ENCODE measurements around the gene FAM3A. TPM values are rescaled to one million over a fixed set of nuclear protein-coding genes. Genes with fewer than 3 reads are reported as not detected.

The FAM3A gene
- total RNA-seq, 1 experiment from 2014 or later, result 25.0 TPM

DNA sequence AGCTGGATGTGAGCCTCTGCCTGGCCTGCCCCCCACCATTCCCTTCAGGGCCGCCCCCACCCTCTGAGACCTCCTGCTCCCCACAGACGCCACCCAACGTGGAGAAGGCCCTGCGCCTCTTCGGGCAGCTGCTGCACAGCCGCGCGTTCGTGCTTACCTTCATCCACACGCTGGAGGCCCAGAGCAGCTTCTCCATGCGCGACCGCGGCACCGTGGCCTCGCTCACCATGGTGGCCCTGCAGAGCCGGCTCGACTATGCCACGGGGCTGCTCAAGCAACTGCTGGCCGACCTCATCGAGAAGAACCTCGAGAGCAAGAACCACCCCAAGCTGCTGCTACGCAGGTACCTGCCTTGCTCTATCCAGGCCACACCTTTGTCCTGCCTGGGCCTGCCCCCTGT, 47.8 kb downstream of the FAM3A start (continued):
- TF ChIP-seq SOX15 (CRISPR knock-in tag; IDR thresholded peaks at IDR 0.05) (no peak), TCF7 (CRISPR knock-in tag; IDR thresholded peaks at IDR 0.05; ENCODE audit: low read depth) (no peak), ATF1 (CRISPR knock-in tag; IDR thresholded peaks at IDR 0.05) (no peak)
- TF ChIP-seq, protein P1, sequence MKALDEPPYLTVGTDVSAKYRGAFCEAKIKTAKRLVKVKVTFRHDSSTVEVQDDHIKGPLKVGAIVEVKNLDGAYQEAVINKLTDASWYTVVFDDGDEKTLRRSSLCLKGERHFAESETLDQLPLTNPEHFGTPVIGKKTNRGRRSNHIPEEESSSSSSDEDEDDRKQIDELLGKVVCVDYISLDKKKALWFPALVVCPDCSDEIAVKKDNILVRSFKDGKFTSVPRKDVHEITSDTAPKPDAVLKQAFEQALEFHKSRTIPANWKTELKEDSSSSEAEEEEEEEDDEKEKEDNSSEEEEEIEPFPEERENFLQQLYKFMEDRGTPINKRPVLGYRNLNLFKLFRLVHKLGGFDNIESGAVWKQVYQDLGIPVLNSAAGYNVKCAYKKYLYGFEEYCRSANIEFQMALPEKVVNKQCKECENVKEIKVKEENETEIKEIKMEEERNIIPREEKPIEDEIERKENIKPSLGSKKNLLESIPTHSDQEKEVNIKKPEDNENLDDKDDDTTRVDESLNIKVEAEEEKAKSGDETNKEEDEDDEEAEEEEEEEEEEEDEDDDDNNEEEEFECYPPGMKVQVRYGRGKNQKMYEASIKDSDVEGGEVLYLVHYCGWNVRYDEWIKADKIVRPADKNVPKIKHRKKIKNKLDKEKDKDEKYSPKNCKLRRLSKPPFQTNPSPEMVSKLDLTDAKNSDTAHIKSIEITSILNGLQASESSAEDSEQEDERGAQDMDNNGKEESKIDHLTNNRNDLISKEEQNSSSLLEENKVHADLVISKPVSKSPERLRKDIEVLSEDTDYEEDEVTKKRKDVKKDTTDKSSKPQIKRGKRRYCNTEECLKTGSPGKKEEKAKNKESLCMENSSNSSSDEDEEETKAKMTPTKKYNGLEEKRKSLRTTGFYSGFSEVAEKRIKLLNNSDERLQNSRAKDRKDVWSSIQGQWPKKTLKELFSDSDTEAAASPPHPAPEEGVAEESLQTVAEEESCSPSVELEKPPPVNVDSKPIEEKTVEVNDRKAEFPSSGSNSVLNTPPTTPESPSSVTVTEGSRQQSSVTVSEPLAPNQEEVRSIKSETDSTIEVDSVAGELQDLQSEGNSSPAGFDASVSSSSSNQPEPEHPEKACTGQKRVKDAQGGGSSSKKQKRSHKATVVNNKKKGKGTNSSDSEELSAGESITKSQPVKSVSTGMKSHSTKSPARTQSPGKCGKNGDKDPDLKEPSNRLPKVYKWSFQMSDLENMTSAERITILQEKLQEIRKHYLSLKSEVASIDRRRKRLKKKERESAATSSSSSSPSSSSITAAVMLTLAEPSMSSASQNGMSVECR (CRISPR knock-in tag; IDR thresholded peaks at IDR 0.05; ENCODE audit: borderline replicate concordance), result no peak

DNA sequence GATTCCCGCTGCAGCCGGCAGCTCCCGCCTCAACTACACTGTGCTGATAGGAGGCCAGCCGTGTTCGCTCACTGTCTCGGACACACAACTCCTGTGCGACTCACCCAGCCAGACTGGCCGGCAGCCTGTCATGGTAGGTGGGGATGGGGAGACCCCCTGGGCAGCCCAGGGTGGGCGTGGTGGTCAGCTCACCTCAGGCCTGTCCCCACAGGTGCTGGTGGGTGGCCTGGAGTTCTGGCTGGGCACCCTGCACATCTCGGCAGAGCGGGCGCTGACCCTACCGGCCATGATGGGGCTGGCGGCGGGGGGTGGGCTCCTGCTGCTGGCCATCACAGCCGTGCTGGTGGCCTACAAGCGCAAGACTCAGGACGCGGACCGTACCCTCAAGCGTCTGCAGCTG, 48.5 kb downstream of the FAM3A start:
- no peak overlapping the region for H3K27ac Mint-ChIP-seq
- POLR2A ChIA-PET, result no interaction called here
- no peak for ATAC-seq
- CTCF ChIA-PET, result no interaction called here
- H3K36me3 Mint-ChIP-seq, result 0 out of 2 replicates have a peak, but pooled peaks cover 2% of the 10 kb centered on the region
- no peak overlapping the region for H3K4me3 Mint-ChIP-seq
- no peaks in the 10 kb centered on the region for H3K9me3 Mint-ChIP-seq
- TF ChIP-seq ZNF423 (CRISPR knock-in tag; IDR thresholded peaks at IDR 0.05), result no peak
- no peak for TF ChIP-seq CBFB (CRISPR knock-in tag; IDR thresholded peaks at IDR 0.05; ENCODE audit: low read depth)
- no peak for TF ChIP-seq SMAD3 (CRISPR knock-in tag; IDR thresholded peaks at IDR 0.05; ENCODE audit: borderline replicate concordance)
- no peak for TF ChIP-seq IRF2 (CRISPR knock-in tag; IDR thresholded peaks at IDR 0.05; ENCODE audit: borderline replicate concordance, low read depth)
- H3K4me1 Mint-ChIP-seq, result no peaks in the 10 kb centered on the region
- H3K27me3 Mint-ChIP-seq (ENCODE audit: low read depth), result no peaks in the 10 kb centered on the region
- no peak for DNase-seq (ENCODE audit: low spot score)

DNA sequence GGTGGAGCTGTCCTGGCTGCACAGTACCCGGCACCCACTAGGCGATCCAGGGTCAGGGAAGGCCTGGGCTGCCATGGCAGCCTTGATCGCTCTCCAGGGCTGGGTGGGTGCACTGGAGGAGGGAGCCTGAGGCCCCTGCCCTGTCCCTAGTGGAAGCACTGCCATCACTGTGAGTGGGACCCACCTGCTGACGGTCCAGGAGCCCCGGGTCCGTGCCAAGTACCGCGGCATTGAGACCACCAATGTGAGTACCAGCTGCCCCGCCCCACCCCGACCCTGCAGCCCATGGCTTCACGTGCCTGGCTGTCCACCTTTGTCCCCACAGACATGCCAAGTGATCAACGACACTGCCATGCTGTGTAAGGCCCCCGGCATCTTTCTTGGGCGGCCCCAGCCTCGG, 49.1 kb downstream of the FAM3A start:
- POLR2A ChIA-PET, result no interaction called here
- Mint-ChIP-seq H3K4me1 (no peaks in the 10 kb centered on the region), H3K9me3 (no peaks in the 10 kb centered on the region), H3K4me3 (no peak overlapping the region), H3K36me3 (0 out of 2 replicates have a peak, but pooled peaks cover 2% of the 10 kb centered on the region), H3K27me3 (ENCODE audit: low read depth) (no peaks in the 10 kb centered on the region), H3K27ac (no peak overlapping the region)
- CTCF ChIA-PET, result no interaction called here
- ATAC-seq (no peak), DNase-seq (ENCODE audit: low spot score) (no peak)
- TF ChIP-seq IRF2 (CRISPR knock-in tag; IDR thresholded peaks at IDR 0.05; ENCODE audit: borderline replicate concordance, low read depth) (no peak), ETV6 (CRISPR knock-in tag; IDR thresholded peaks at IDR 0.05) (no peak), ATF1 (CRISPR knock-in tag; IDR thresholded peaks at IDR 0.05) (no peak), PRRX2 (CRISPR knock-in tag; IDR thresholded peaks at IDR 0.05) (no peak), CREB1 (CRISPR knock-in tag; IDR thresholded peaks at IDR 0.05) (no peak), NFE2L1 (CRISPR knock-in tag; IDR thresholded peaks at IDR 0.05) (no peak), SOX15 (CRISPR knock-in tag; IDR thresholded peaks at IDR 0.05) (no peak), ZNF121 (CRISPR knock-in tag; IDR thresholded peaks at IDR 0.05) (no peak), ZBTB21 (CRISPR knock-in tag; IDR thresholded peaks at IDR 0.05; ENCODE audit: borderline replicate concordance) (no peak)
- TF ChIP-seq, protein P2, sequence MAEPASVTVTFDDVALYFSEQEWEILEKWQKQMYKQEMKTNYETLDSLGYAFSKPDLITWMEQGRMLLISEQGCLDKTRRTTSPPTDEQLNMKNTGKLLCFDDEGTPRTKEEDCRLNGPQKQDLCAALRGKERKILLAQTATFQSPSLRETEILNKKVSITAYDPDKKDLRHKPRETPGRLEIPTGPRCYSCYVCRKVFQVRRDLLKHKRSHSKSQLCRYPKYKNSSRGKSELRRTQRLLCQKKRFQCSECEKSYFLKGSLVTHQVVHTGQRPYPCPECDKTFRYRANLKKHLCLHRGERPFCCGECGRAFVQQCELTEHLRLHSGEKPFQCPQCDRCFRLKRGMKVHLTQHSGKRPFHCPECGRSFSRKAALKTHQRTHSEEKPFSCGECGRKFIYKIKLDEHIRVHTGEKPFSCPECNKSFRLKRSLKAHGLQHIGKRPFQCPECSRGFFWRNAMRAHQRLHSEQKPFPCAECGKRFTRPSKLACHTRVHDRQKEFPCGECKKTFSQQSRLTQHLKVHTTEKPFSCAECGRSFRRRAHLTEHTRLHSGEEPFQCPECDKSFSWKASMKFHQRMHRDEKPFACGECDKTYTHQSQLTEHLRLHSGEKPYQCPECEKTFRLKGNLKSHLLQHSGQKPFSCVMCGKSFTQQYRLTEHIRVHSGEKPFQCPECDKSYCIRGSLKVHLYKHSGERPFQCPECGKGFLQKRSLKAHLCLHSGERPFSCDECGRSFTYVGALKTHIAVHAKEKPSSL (CRISPR knock-in tag; conservative IDR thresholded peaks at IDR 0.05), result no peak
- TF ChIP-seq, protein P3, sequence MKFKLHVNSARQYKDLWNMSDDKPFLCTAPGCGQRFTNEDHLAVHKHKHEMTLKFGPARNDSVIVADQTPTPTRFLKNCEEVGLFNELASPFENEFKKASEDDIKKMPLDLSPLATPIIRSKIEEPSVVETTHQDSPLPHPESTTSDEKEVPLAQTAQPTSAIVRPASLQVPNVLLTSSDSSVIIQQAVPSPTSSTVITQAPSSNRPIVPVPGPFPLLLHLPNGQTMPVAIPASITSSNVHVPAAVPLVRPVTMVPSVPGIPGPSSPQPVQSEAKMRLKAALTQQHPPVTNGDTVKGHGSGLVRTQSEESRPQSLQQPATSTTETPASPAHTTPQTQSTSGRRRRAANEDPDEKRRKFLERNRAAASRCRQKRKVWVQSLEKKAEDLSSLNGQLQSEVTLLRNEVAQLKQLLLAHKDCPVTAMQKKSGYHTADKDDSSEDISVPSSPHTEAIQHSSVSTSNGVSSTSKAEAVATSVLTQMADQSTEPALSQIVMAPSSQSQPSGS (CRISPR knock-in tag; IDR thresholded peaks at IDR 0.05; ENCODE audit: borderline replicate concordance, low read depth), result no peak
